Gastroesophageal sphincter (tissue), 4 donors: ENCODE measurements around the gene CPT1B. TPM values are rescaled to one million over a fixed set of nuclear protein-coding genes. Genes with fewer than 3 reads are reported as not detected.

ENCODE experiments used
- ATAC-seq: fragments of 150-250 bp; one replicate; pipeline ENCODE4 v1.9.1; 2016; ENCODE audit warnings: mild to moderate bottlenecking, moderate library complexity
- H3K27ac ChIP-seq, 4 donors: fragments of 200-600 bp; sonication (generic) in 3 of 4; 1 replicate in 3 of 4; 2 replicates in 1 of 4; pipeline ENCODE4 v1.5.1; 2016 to 2019
- H3K27me3 ChIP-seq: fragments of 200-600 bp; sonication (generic); one replicate; pipeline ENCODE4 v1.5.1; 2019
- H3K36me3 ChIP-seq, 2 donors: fragments of 200-600 bp; sonication (generic); one replicate each; pipeline ENCODE4 v1.5.1; 2019; ENCODE audit warnings: control low read depth in 1 of 2
- H3K4me1 ChIP-seq, 3 donors: fragments of 200-600 bp; sonication (generic); 1 replicate in 2 of 3; 2 replicates in 1 of 3; pipeline ENCODE4 v1.5.1; 2016 to 2019; ENCODE audit warnings: control low read depth in 2 of 3
- H3K4me3 ChIP-seq, 2 donors: fragments of 200-600 bp; sonication (generic); one replicate each; pipeline ENCODE4 v1.5.1; 2019; ENCODE audit warnings: mild to moderate bottlenecking in 1 of 2, moderate library complexity in 1 of 2
- H3K9me3 ChIP-seq, 3 donors: fragments of 200-600 bp; sonication (generic); one replicate each; pipeline ENCODE4 v1.5.1; 2017 to 2019; ENCODE audit warnings: control low read depth in 2 of 3
- EP300 ChIP-seq: sonication (generic); formaldehyde crosslinking; IDR thresholded peaks from one replicate; pipeline ENCODE4 v1.6.1; 2017; ENCODE audit warnings: antibody characterized with exemption, mild to moderate bottlenecking
- POLR2A ChIP-seq, 2 donors: fragments of 450-650 bp; IDR thresholded peaks; one replicate each; pipeline ENCODE4 v1.6.1; 2017; ENCODE audit warnings: antibody characterized with exemption in 2 of 2, mild to moderate bottlenecking in 2 of 2, moderate library complexity in 1 of 2
- POLR2AphosphoS5 ChIP-seq: sonication (generic); formaldehyde crosslinking; IDR thresholded peaks from one replicate; pipeline ENCODE4 v1.6.1; 2017; ENCODE audit warnings: antibody characterized with exemption
- WGBS, 2 donors: methylation state at CpG; one replicate each; pipeline ENCODE4 v1.1.5; 2018; ENCODE audit warnings: low coverage in 1 of 2; 5-methylcytosine and 5-hydroxymethylcytosine counted together
- total RNA-seq, 4 donors: library from RNA; depleted of rRNA; stranded (reverse); fragments of >200 nt; gene quantifications; one replicate each; pipeline ENCODE4 v1.1.0, GENCODE V29; 2016
- TF ChIP-seq, protein P1 (sequence below), 4 experiments: fragments of 200-600 bp in 2 of 4; fragments of 450-650 bp in 2 of 4; sonication (generic) in 1 of 4; IDR thresholded peaks; one replicate each; pipeline ENCODE4 v1.5.1; 2017 to 2019; ENCODE audit warnings: antibody characterized with exemption in 4 of 4, mild to moderate bottlenecking in 2 of 4, moderate library complexity in 2 of 4

CPT1B gene
- total RNA-seq, 4 donors from 2014 or later = 3.1 to 13.4 (median 6.5) TPM

DNA sequence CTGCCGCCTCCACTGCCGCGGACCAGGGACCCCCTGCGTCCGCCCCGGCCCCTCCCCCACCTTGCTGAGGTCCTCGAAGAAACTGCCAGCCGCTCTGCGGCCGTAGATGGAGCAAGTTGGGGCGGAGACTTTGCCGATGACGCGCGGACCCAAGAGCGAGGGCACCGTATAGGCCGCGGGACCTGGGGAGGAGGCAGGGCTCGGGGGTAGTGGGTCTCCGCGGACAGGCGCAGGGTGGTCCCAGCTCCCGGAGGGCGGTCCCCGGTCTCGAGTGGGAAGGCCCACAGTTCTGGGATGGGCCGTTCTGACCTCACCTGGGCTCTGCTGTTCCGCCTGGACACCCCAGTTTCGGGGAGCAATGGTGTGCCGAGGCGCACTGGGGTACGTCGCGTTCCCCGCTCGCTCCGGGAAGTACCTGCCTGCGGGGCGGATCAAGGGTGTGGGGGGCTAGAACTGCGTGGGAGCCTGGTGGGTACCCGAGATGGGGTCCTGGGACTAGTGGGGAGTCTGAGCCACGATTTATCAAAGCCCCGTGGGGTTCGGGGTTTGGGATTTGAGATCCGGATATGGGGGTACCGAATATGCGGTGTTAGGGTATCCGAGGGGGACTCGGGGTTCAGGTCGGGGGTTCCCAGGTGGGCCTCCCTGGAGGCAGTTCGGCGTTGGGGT is 47.2 kb downstream of the CPT1B start:
- Histone ChIP-seq H3K4me1 (peaks cover 0 to 65% (median 30%) of the 10 kb centered on the region in 3 donors), H3K36me3 (no peaks in the 10 kb centered on the region), H3K27me3 (peaks cover 70% of the 10 kb centered on the region), H3K9me3 (no peaks in the 10 kb centered on the region), H3K4me3 (peak overlapping the region; percentile 35 to 63), H3K27ac (peak overlapping the region; percentile 1 to 90 (median 86))
- WGBS, 2 donors = 13 to 19% methylated on average over 3 to 8 of the region's 53 CpGs
- TF ChIP-seq POLR2AphosphoS5 (peak; percentile 46), POLR2A (IDR thresholded peaks at IDR 0.05) (peak; percentile 55 to 61), EP300 (no peak)
- ATAC-seq = peak; percentile 57

DNA sequence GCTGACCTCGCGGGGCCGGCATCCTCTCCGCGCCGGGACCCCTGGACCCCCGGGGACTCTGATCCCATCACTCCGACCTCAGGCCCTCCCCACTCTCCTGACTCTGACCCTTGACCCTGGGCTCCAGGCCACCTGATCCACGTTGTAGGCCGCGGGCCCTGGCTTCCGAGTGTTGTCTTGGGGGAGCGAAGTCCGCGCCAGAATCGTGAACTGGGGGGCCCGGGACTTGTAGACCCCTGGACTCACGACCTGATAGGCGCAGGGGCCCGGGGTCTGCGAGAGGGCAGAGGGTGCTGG is 47.7 kb downstream of the CPT1B start:
- H3K9me3 ChIP-seq = no peaks in the 10 kb centered on the region
- peaks cover 66% of the 10 kb centered on the region for H3K27me3 ChIP-seq
- H3K36me3 ChIP-seq = no peaks in the 10 kb centered on the region
- no peak for TF ChIP-seq EP300
- TF ChIP-seq, protein P1, sequence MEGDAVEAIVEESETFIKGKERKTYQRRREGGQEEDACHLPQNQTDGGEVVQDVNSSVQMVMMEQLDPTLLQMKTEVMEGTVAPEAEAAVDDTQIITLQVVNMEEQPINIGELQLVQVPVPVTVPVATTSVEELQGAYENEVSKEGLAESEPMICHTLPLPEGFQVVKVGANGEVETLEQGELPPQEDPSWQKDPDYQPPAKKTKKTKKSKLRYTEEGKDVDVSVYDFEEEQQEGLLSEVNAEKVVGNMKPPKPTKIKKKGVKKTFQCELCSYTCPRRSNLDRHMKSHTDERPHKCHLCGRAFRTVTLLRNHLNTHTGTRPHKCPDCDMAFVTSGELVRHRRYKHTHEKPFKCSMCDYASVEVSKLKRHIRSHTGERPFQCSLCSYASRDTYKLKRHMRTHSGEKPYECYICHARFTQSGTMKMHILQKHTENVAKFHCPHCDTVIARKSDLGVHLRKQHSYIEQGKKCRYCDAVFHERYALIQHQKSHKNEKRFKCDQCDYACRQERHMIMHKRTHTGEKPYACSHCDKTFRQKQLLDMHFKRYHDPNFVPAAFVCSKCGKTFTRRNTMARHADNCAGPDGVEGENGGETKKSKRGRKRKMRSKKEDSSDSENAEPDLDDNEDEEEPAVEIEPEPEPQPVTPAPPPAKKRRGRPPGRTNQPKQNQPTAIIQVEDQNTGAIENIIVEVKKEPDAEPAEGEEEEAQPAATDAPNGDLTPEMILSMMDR (IDR thresholded peaks at IDR 0.05) = no peak
- TF ChIP-seq POLR2AphosphoS5 = no peak
- TF ChIP-seq POLR2A (IDR thresholded peaks at IDR 0.05) = no peak
- no peak for ATAC-seq
- peak overlapping the region; percentile 35 to 63 for H3K4me3 ChIP-seq
- H3K4me1 ChIP-seq = peaks cover 0 to 69% (median 30%) of the 10 kb centered on the region in 3 donors
- WGBS, 2 donors = no CpG with 5 or more reads among the region's 21 CpGs
- H3K27ac ChIP-seq = peak overlapping the region; percentile 1 to 90 (median 86)

GRCh38 chr22:50529897-50530579 is 48.2 kb downstream of the CPT1B start, which contains the start of gene TYMP:
TYMP (minus strand) TSS chr22:50530012; CDS start chr22:50529709, 303 bp downstream.
- TF ChIP-seq POLR2A (IDR thresholded peaks at IDR 0.05) = peak; percentile 63
- TF ChIP-seq EP300 = no peak
- TF ChIP-seq, protein P1 (IDR thresholded peaks at IDR 0.05) = no peak
- peak; percentile 66 for TF ChIP-seq POLR2AphosphoS5
- H3K36me3 ChIP-seq = no peaks in the 10 kb centered on the region
- WGBS, 2 donors = no CpG with 5 or more reads among the region's 92 CpGs
- H3K27ac ChIP-seq = peak within 1 kb of the TSS; percentile 25 to 90 (median 86)
- peak; percentile 56 for ATAC-seq
- H3K9me3 ChIP-seq = no peaks in the 10 kb centered on the region
- peak within 1 kb of the TSS; percentile 35 to 63 for H3K4me3 ChIP-seq
- H3K4me1 ChIP-seq = peaks cover 0 to 70% (median 30%) of the 10 kb centered on the region in 3 donors
- peaks cover 61% of the 10 kb centered on the region for H3K27me3 ChIP-seq

GRCh38 chr22:50529416-50529896 is 48.8 kb downstream of the CPT1B start:
- ATAC-seq = no peak
- Histone ChIP-seq H3K36me3 (no peaks in the 10 kb centered on the region), H3K9me3 (no peaks in the 10 kb centered on the region), H3K27ac (peak overlapping the region; percentile 25 to 90 (median 86)), H3K27me3 (peaks cover 55% of the 10 kb centered on the region), H3K4me1 (peaks cover 0 to 76% (median 34%) of the 10 kb centered on the region in 3 donors), H3K4me3 (peak overlapping the region; percentile 35 to 63)
- WGBS, 2 donors = no CpG with 5 or more reads among the region's 50 CpGs
- TF ChIP-seq POLR2AphosphoS5 = no peak
- no peak for TF ChIP-seq EP300
- TF ChIP-seq, protein P1 (IDR thresholded peaks at IDR 0.05) = no peak
- no peak for TF ChIP-seq POLR2A (IDR thresholded peaks at IDR 0.05)

DNA sequence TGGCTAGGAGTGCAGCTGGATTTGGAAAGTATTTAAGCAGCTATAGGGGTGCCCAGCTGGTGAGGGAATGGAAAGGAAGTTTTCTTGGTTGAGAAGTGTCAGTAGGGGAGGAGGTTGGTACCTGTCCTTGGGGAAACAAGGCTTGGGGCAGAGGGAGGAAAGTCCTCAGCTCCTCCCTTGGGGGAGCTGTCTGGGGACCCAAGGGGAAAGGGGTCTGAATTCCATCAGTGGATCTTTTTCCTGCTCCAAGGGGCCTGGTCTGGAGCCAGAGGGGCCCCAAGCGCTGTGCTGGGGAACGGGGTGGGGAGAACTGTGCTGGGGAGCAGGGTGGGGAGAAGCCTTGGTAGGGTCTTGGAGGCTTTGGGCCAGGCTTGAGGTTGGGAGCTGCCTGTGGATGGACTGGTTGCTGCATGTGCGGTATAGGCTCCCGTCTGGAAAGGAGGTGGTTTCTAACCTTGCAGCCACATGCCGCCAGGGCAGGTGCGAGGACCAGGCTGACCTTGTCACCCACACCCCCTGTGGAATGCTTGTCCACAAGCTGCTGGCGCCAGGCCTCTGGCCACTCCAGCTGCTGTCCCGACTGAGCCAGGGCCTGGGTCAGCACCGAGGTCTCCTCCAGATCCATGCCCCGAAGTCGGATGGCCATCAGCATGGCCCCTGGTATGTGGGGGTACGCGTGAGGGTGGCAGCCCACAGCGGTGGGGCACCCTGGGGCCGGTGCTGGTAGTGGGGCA is 49.4 kb downstream of the CPT1B start:
- TF ChIP-seq EP300 (no peak), POLR2A (IDR thresholded peaks at IDR 0.05) (no peak), POLR2AphosphoS5 (no peak)
- TF ChIP-seq, protein P1 (IDR thresholded peaks at IDR 0.05) = no peak
- Histone ChIP-seq H3K27ac (peak overlapping the region in 3 of 4 donors; percentile 85 to 90 (median 88)), H3K36me3 (peaks cover 0 to 4% of the 10 kb centered on the region in 2 donors), H3K4me1 (peaks cover 0 to 82% (median 39%) of the 10 kb centered on the region in 3 donors), H3K4me3 (peak overlapping the region in 1 of 2 donors; percentile 63), H3K9me3 (no peaks in the 10 kb centered on the region), H3K27me3 (peaks cover 49% of the 10 kb centered on the region)
- no peak for ATAC-seq
- WGBS, 2 donors = 30 to 69% methylated on average over 2 to 4 of the region's 15 CpGs
